GM21825 (cell line): ENCODE results near the gene SLC24A4.
"Not testable (repeated sequence)": the region's sequence is repeated elsewhere in the genome, so short reads cannot be mapped to it uniquely, and the experiment has no call there.

Experiments
- ATAC-seq: cut with Tn5 transposase; IDR thresholded peaks from one replicate; pipeline ENCODE4 v1.9.1; 2021; ENCODE audit warnings: mild to moderate bottlenecking, moderate library complexity; ENCODE audit not compliant: unreplicated experiment

The SLC24A4 gene

GRCh38 chr14:92398888-92399636 is 76.1 kb downstream of the SLC24A4 start:
- no peak for ATAC-seq

GRCh38 chr14:92400579-92401444 is 77.8 kb downstream of the SLC24A4 start:
- ATAC-seq, result peak; percentile 74

GRCh38 chr14:92401561-92401960 is 78.6 kb downstream of the SLC24A4 start:
- no peak for ATAC-seq

- ATAC-seq, result not testable (repeated sequence)
Observed at GRCh38 chr14:92402500-92402899, 79.5 kb downstream of the SLC24A4 start.

DNA sequence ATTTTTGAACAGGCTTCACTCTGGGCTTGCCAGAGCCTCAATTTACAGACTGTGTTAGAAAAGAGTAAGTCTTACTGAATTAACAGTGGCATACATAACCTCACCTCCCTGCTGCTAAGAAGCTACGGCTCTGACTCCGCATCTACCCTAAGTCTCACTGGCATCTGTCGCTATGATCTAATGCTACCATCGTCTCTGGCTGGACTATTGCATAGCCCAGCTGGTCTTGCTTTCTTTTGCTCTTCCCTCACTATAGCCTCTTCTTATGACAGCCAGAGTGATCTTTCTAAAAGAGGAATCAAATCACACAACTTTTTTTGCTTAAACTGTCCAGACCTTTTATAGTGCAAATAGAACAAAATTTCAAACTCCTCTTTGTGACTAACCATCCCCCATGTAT is 81.1 kb downstream of the SLC24A4 start:
- ATAC-seq, result no peak

GRCh38 chr14:92404421-92404820 is 81.5 kb downstream of the SLC24A4 start:
- ATAC-seq, result no peak

DNA sequence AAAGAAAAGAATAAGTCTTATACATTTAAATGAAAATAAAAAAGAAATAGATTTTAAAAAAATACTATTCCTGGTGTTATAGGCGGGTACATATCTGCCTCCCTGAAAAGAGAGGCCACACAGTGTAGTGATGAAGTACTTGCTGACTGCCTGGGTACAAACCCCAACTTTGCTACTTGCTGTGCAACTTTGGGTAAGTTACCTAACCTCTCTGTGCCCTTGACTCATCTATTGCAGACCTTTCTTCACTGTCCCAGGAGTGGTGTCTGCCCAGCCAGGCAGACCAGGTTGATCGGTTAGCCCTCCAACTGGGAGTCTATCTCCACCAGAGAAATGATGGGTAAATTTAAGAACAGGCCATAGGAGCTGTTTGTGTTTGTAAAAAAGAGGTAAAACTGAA is 82.0 kb downstream of the SLC24A4 start:
- ATAC-seq, result no peak

DNA sequence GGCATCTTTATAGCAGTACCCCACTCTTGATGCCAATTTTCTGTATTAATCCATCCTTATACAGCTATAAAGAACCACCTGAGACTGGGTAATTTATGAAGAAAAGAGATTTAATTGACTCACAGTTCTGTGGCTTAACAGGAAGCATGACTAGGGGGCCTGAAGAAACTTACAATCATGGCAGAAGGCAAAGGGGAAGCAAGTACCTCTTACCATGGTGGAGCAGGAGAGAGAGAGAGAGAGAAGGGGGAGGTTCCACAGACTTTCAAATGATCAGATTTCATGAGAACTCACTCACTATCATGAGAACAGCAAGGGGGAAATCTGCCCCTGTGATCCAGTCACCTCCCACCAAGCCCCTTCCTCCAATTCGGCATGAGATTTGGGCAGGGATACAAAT is 84.4 kb downstream of the SLC24A4 start:
- ATAC-seq, result no peak

- no peak for ATAC-seq
Observed at GRCh38 chr14:92409043-92409442, 86.1 kb downstream of the SLC24A4 start.

- no peak for ATAC-seq
Observed at GRCh38 chr14:92411135-92411534, 88.2 kb downstream of the SLC24A4 start.

- ATAC-seq, result no peak
Observed at GRCh38 chr14:92411941-92412340, 89.0 kb downstream of the SLC24A4 start.

- ATAC-seq, result no peak
Observed at GRCh38 chr14:92412912-92413311, 89.9 kb downstream of the SLC24A4 start.

GRCh38 chr14:92413379-92413778 is 90.4 kb downstream of the SLC24A4 start:
- ATAC-seq, result no peak

DNA sequence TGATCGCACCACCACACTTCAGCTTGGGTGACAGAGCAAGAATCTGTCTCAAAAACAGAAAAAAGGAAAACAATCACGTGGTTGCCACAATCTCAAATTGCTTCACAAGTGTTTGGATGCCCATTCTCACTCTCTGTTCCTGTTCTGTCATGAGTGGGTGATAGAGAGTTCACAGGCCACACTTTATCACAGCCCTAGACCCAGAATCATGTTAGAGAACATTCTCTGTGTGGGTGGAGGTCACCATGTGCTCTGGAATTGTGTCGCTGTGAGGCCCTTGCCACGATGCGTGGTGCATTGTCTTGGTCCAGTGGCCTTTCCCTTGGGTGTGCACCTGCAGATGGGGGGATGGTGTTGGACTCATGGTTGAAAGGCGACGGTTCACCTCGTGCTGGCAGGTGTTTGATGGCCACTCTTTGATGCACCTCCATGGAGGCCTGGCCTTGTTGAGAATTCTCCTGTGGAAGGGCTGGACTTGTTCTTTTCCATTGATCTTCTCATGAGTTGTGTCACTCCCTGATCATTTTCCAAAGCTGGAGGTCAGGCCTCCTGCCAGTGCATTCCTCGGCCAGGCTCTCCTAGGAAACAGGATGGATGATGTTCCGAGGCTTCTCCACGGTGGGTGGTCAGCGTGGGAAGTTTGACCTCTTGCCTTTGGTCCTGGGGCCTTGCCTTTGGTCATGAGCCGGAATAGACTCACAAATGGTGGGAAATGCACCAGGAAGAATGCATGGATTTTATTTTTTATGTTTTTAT is 91.9 kb downstream of the SLC24A4 start:
- ATAC-seq, result no peak

DNA sequence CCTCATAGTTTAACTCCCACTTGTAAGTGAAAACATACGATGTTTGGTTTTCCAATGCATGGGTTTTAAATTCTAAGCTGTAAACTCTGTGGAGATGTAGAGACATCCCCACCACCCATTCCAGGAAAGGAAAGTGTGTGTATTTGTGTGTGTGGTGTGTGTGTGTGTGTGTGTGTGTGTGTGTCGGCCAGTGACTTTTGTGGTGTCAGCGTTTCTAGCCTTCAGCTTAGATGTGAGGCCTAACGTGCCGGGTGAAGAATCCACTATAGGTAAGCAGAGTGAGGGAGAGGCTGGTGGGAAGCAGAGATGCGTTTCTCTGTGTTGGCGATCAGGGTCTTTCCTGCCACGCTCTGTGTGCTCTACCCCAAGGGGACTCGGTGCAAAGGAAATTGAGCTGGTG is 93.0 kb downstream of the SLC24A4 start:
- no peak for ATAC-seq

DNA sequence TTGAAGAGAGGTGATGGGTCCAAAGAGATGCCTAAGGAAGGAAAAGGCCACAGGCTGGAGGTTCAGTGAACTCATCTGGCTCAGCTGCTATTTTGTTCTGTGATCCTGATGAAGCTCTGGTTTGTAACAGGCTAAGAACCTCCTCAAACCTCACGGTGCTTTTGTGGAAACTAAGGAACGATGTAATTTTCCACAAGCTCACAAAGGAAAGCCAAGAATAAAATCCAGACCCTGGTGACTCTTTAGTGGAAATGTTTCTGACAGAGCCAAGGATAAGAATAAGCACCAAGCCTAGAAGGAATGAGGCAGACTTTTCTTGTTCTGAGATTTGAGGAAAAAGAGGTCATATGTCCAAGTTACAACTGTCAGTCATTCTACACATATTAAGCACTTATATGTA is 93.6 kb downstream of the SLC24A4 start:
- ATAC-seq, result no peak

- no peak for ATAC-seq
Observed at GRCh38 chr14:92417759-92418158, 94.8 kb downstream of the SLC24A4 start.

DNA sequence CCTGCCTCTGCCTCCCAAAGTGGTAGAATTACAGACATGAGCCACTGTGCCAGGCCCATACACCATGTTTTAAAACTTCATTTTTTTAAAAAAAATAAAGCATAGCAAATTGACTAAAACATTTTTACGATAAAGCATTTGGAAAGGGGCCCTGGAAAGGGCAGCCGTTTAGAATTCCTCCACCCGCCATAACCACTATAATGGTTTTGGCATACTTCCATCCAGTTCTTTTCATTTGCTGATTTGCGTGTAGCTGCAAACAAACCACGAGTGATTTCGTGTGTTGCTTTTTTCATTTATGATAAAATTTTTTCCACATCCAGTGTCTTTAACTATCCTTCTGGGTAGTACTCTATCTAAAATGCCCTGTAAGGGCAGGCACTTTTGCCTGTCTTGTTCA is 98.8 kb downstream of the SLC24A4 start:
- ATAC-seq, result no peak

GRCh38 chr14:92425101-92425500 is 102.1 kb downstream of the SLC24A4 start:
- ATAC-seq, result no peak

DNA sequence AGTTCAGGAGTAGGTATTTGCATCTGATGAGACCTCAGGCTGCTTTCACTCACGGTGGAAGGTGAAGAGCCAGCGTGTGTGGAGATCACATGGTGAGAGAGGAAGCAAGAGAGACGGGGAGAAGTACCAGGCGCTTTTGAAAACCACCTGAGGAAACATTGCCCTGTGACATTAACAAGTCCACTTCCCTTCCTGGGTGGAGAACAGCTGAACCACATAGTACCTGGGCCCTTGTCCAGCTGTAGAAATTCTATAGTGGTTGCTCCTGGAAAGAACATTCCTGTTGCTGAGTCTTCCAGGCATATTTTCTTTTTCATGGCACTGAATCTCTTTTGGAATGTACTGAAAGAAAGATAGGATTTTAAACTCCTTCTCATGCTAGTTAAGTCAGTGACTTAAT is 103.3 kb downstream of the SLC24A4 start:
- no peak for ATAC-seq

GRCh38 chr14:92427096-92427495 is 104.1 kb downstream of the SLC24A4 start:
- ATAC-seq, result no peak
